Osteoblast (primary cell): ENCODE results near the gene SCN2B. TPM values are rescaled to one million over a fixed set of nuclear protein-coding genes. Genes with fewer than 3 reads are reported as not detected.

ENCODE experiments used
- DNase-seq: peaks from one replicate; pipeline ENCODE4 v3.0.0; 2011; ENCODE audit warnings: low spot score, mixed read lengths; ENCODE audit not compliant: insufficient read length; ENCODE audit errors: missing footprints
- H2AFZ ChIP-seq: 2 replicates; pipeline ENCODE4 v1.6.0; 2011; ENCODE audit warnings: mild to moderate bottlenecking, low read length
- H3K27ac ChIP-seq: 2 replicates; pipeline ENCODE4 v1.5.1; 2011; ENCODE audit warnings: mild to moderate bottlenecking, low read depth, low read length, moderate library complexity
- H3K27me3 ChIP-seq: 2 replicates; pipeline ENCODE4 v1.6.0; 2012; ENCODE audit warnings: mild to moderate bottlenecking, control low read depth, inconsistent platforms, low read length, moderate library complexity; ENCODE audit not compliant: insufficient read depth
- H3K36me3 ChIP-seq: 2 replicates; pipeline ENCODE4 v1.5.1; 2011; ENCODE audit warnings: mild to moderate bottlenecking, low read length, control low read depth, moderate library complexity; ENCODE audit not compliant: insufficient read depth
- H3K4me1 ChIP-seq: 2 replicates; pipeline ENCODE4 v1.5.1; 2011; ENCODE audit warnings: mild to moderate bottlenecking, low read length, control low read depth, moderate library complexity; ENCODE audit not compliant: insufficient read depth
- H3K4me2 ChIP-seq: 2 replicates; pipeline ENCODE4 v1.6.0; 2011; ENCODE audit warnings: mild to moderate bottlenecking, low read length; ENCODE audit not compliant: insufficient read depth
- H3K4me3 ChIP-seq: fragments of 200-600 bp; sonication (generic); 3 replicates; pipeline ENCODE4 v1.5.1; 2012; ENCODE audit warnings: mild to moderate bottlenecking, low read length, inconsistent platforms; ENCODE audit not compliant: insufficient read depth
- H3K79me2 ChIP-seq: 2 replicates; pipeline ENCODE4 v1.6.0; 2012; ENCODE audit warnings: mild to moderate bottlenecking, low read length, control low read depth, inconsistent platforms; ENCODE audit not compliant: insufficient read depth
- H3K9me3 ChIP-seq: 2 replicates; pipeline ENCODE4 v1.5.1; 2011; ENCODE audit warnings: low read depth, low read length, control low read depth
- H4K20me1 ChIP-seq: 2 replicates; pipeline ENCODE4 v1.6.0; 2012; ENCODE audit warnings: mild to moderate bottlenecking, low read length, control low read depth; ENCODE audit not compliant: insufficient read depth
- CTCF ChIP-seq: IDR thresholded peaks from 2 replicates; pipeline ENCODE4 v1.5.1; 2011; ENCODE audit warnings: mild to moderate bottlenecking, low read depth, low read length, moderate library complexity; ENCODE audit errors: extremely low read depth
- total RNA-seq: library from RNA; depleted of rRNA; stranded (reverse); fragments of >200 nt; gene quantifications from 2 replicates; pipeline ENCODE4 v1.2.3, GENCODE V29; 2012

Gene SCN2B
- total RNA-seq, 1 donor, result not detected

- no peaks in the 10 kb centered on the region for H3K79me2 ChIP-seq
- no peak overlapping the region for H3K27ac ChIP-seq
- no peaks in the 10 kb centered on the region for H3K4me1 ChIP-seq
- no peak overlapping the region for H3K4me2 ChIP-seq
- peaks cover 86% of the 10 kb centered on the region for H3K27me3 ChIP-seq
- no peak overlapping the region for H2AFZ ChIP-seq
- H4K20me1 ChIP-seq, result no peaks in the 10 kb centered on the region
- TF ChIP-seq CTCF, result no peak
- no peaks in the 10 kb centered on the region for H3K9me3 ChIP-seq
- no peak overlapping the region for H3K4me3 ChIP-seq
- DNase-seq, result peak; percentile 80
- no peaks in the 10 kb centered on the region for H3K36me3 ChIP-seq
These were observed 21.8 kb downstream of the SCN2B start for GRCh38 chr11:118154641-118155040.

- DNase-seq, result peak; percentile 58
- no peak overlapping the region for H3K4me2 ChIP-seq
- H3K79me2 ChIP-seq, result no peaks in the 10 kb centered on the region
- no peak for TF ChIP-seq CTCF
- no peaks in the 10 kb centered on the region for H3K4me1 ChIP-seq
- no peaks in the 10 kb centered on the region for H4K20me1 ChIP-seq
- no peak overlapping the region for H2AFZ ChIP-seq
- no peaks in the 10 kb centered on the region for H3K9me3 ChIP-seq
- no peaks in the 10 kb centered on the region for H3K36me3 ChIP-seq
- H3K4me3 ChIP-seq, result no peak overlapping the region
- H3K27ac ChIP-seq, result no peak overlapping the region
- H3K27me3 ChIP-seq, result peaks cover 87% of the 10 kb centered on the region
These were observed 22.5 kb downstream of the SCN2B start for GRCh38 chr11:118153976-118154375.

DNA sequence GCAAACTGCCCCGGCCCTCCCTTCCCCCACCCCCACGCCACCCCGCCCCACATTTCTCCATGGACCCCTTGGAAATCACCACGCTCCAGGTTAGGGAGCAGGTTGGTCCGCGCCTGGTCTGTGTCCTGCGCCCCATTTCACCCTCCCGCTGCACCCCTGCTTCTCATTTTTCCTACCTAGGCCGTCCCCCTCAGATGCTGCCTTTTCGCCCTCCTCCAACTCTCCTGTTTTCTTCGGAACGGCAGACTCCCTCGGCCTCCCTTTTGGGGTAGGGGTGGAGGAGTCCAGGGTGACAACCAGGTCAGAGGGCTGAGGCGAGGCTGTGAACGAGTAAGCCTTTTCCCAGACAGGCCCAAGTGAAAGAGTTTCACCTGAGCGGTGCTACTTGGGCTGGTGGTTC, 22.9 kb downstream of the SCN2B start:
- TF ChIP-seq CTCF, result no peak
- H3K79me2 ChIP-seq, result no peaks in the 10 kb centered on the region
- DNase-seq, result no peak
- H3K27ac ChIP-seq, result no peak overlapping the region
- H3K36me3 ChIP-seq, result no peaks in the 10 kb centered on the region
- H3K9me3 ChIP-seq, result no peaks in the 10 kb centered on the region
- no peak overlapping the region for H3K4me3 ChIP-seq
- no peaks in the 10 kb centered on the region for H4K20me1 ChIP-seq
- H2AFZ ChIP-seq, result no peak overlapping the region
- H3K4me1 ChIP-seq, result no peaks in the 10 kb centered on the region
- H3K4me2 ChIP-seq, result no peak overlapping the region
- peaks cover 85% of the 10 kb centered on the region for H3K27me3 ChIP-seq

- Histone ChIP-seq H3K4me3 (peak within 1 kb of the TSS; percentile 43), H3K4me1 (no peaks in the 10 kb centered on the region), H3K36me3 (no peaks in the 10 kb centered on the region), H3K4me2 (peak within 1 kb of the TSS; percentile 32), H3K27me3 (peaks cover 87% of the 10 kb centered on the region), H3K79me2 (no peaks in the 10 kb centered on the region), H4K20me1 (no peaks in the 10 kb centered on the region), H3K9me3 (no peaks in the 10 kb centered on the region), H3K27ac (no peak within 1 kb of the TSS), H2AFZ (no peak within 1 kb of the TSS)
- TF ChIP-seq CTCF, result no peak
- DNase-seq, result peak; percentile 96
These were observed 23.6 kb downstream of the SCN2B start, which contains the start of gene SCN4B for GRCh38 chr11:118152552-118153471. Gene SCN4B (minus strand): TSS chr11:118152823. CDS start chr11:118152673, 150 bp downstream.
